NAMALWA (cell line): Measurements from ENCODE around the gene HHAT.

Experiments
- DNase-seq: peaks from one replicate; pipeline ENCODE4 v3.0.0-alpha.2; 2015; ENCODE audit warnings: low spot score

The HHAT gene

GRCh38 chr1:210328746-210329503 is at the start of gene HHAT:
Gene HHAT (plus strand): TSS chr1:210328902. CDS start chr1:210348976, 20,074 bp downstream.
- DNase-seq, result no peak

- DNase-seq, result no peak
These were observed 48.5 kb upstream of the HHAT start for GRCh38 chr1:210280221-210280620.

GRCh38 chr1:210288116-210288515 is 40.6 kb upstream of the HHAT start:
- DNase-seq, result no peak

- no peak for DNase-seq
These were observed 39.5 kb upstream of the HHAT start for GRCh38 chr1:210289248-210289647.

- no peak for DNase-seq
These were observed 37.5 kb upstream of the HHAT start for GRCh38 chr1:210291081-210291764.

GRCh38 chr1:210291786-210292230 is 36.9 kb upstream of the HHAT start:
- no peak for DNase-seq

- no peak for DNase-seq
These were observed 36.4 kb upstream of the HHAT start for GRCh38 chr1:210292231-210292871.

GRCh38 chr1:210293171-210293607 is 35.5 kb upstream of the HHAT start:
- DNase-seq, result no peak

- no peak for DNase-seq
These were observed 33.5 kb upstream of the HHAT start for GRCh38 chr1:210294999-210295745.

- DNase-seq, result no peak
These were observed 32.0 kb upstream of the HHAT start for GRCh38 chr1:210296682-210297081.

- no peak for DNase-seq
These were observed 30.4 kb upstream of the HHAT start for GRCh38 chr1:210298296-210298695.

- no peak for DNase-seq
These were observed 29.8 kb upstream of the HHAT start for GRCh38 chr1:210298936-210299335.

- no peak for DNase-seq
These were observed 29.2 kb upstream of the HHAT start for GRCh38 chr1:210299501-210299900.

GRCh38 chr1:210300923-210301614 is 27.6 kb upstream of the HHAT start:
- DNase-seq, result no peak

GRCh38 chr1:210301615-210302000 is 27.1 kb upstream of the HHAT start:
- no peak for DNase-seq

- no peak for DNase-seq
These were observed 26.2 kb upstream of the HHAT start for GRCh38 chr1:210302501-210302900.

- DNase-seq, result no peak
These were observed 25.3 kb upstream of the HHAT start for GRCh38 chr1:210303391-210303790.

- DNase-seq, result no peak
These were observed 18.0 kb upstream of the HHAT start for GRCh38 chr1:210310562-210311153.

GRCh38 chr1:210311726-210312493 is 16.8 kb upstream of the HHAT start:
- no peak for DNase-seq

GRCh38 chr1:210313046-210313595 is 15.6 kb upstream of the HHAT start:
- DNase-seq, result no peak
